ENCODE measurements around the gene CAMTA1. TPM values are rescaled to one million over a fixed set of nuclear protein-coding genes. Genes with fewer than 3 reads are reported as not detected.

The CAMTA1 gene
- total RNA-seq, 1 experiment from 2014 or later: 82.2 TPM

- TF ChIP-seq TCF7L2 (IDR thresholded peaks at IDR 0.05; ENCODE audit: low read depth, low read length): no peak
- no peak for TF ChIP-seq SIN3A (IDR thresholded peaks at IDR 0.05; ENCODE audit: borderline replicate concordance, insufficient read depth, low read depth, low read length)
- no peak for TF ChIP-seq CTCF (IDR thresholded peaks at IDR 0.05)
- TF ChIP-seq POLR2AphosphoS5 (IDR thresholded peaks at IDR 0.05; ENCODE audit: low read depth, low read length): no peak
- TF ChIP-seq REST (IDR thresholded peaks at IDR 0.05; ENCODE audit: insufficient read depth in 1 of 2, low read depth in 2 of 2, low read length in 1 of 2): no peak
- H3K9me3 ChIP-seq (ENCODE audit: control insufficient read depth, insufficient read depth, low read depth, low read length): no peaks in the 10 kb centered on the region
- POLR2A ChIA-PET: interaction anchor here (0.5 kb wide), 1 partner anchor 70 kb away, joined by 3 read pairs; no protein-coding TSS in a partner anchor
- H3K4me3 ChIP-seq (ENCODE audit: low read depth in 2 of 2, low read length in 2 of 2): no peak overlapping the region; a peak in 1 of 4 replicates
- peaks cover 2% of the 10 kb centered on the region for H3K27me3 ChIP-seq (ENCODE audit: control insufficient read depth, insufficient read depth, low read length)
- no peak for ATAC-seq
- BruUV-seq (replicated peaks): no TSS peak
- no peak for DNase-seq (ENCODE audit: low read depth, low spot score)
- no peaks in the 10 kb centered on the region for H3K36me3 ChIP-seq (ENCODE audit: control insufficient read depth, insufficient read depth, low read length)
- H3K27ac ChIP-seq (ENCODE audit: low read length): no peak overlapping the region
- no peaks in the 10 kb centered on the region for H3K4me1 ChIP-seq (ENCODE audit: control insufficient read depth, insufficient read depth, low read length)
- intact Hi-C loops (cut with micrococcal nuclease; ENCODE audit: unreplicated experiment) (no loop called here), in situ Hi-C loops (cut with HindIII; ENCODE audit: low pct_unique_long_range_greater_than_20kb, low sequenced_read_pairs) (no loop called here)
- CTCF ChIA-PET: interaction anchor here (0.7 to 1.3 kb wide), 3 partner anchors 10 to 74 kb away, joined by 3 to 5 read pairs (median 4); no protein-coding TSS in a partner anchor
These were observed 894.1 kb downstream of the CAMTA1 start for GRCh38 chr1:7679159-7679872.

GRCh38 chr1:7679873-7680206 lies 894.6 kb downstream of the CAMTA1 start:
- CTCF ChIA-PET: interaction anchor here (1.2 to 1.3 kb wide), 2 partner anchors 11 to 73 kb away, joined by 4 to 5 read pairs; no protein-coding TSS in a partner anchor
- H3K27me3 ChIP-seq (ENCODE audit: control insufficient read depth, insufficient read depth, low read length): peaks cover 2% of the 10 kb centered on the region

More at GRCh38 chr1:7679873-7680206, 894.6 kb downstream of the CAMTA1 start:
- intact Hi-C loops (cut with micrococcal nuclease; ENCODE audit: unreplicated experiment): no loop called here
- BruUV-seq (replicated peaks): no TSS peak
- no peak for ATAC-seq
- POLR2A ChIA-PET: interaction anchor here (0.5 kb wide), 1 partner anchor 69 kb away, joined by 3 read pairs; no protein-coding TSS in a partner anchor
- no peak for TF ChIP-seq REST (IDR thresholded peaks at IDR 0.05; ENCODE audit: insufficient read depth in 1 of 2, low read depth in 2 of 2, low read length in 1 of 2)
- TF ChIP-seq POLR2AphosphoS5 (IDR thresholded peaks at IDR 0.05; ENCODE audit: low read depth, low read length): no peak
- no peak for TF ChIP-seq SIN3A (IDR thresholded peaks at IDR 0.05; ENCODE audit: borderline replicate concordance, insufficient read depth, low read depth, low read length)
- no peaks in the 10 kb centered on the region for H3K4me1 ChIP-seq (ENCODE audit: control insufficient read depth, insufficient read depth, low read length)
- H3K36me3 ChIP-seq (ENCODE audit: control insufficient read depth, insufficient read depth, low read length): no peaks in the 10 kb centered on the region
- in situ Hi-C loops (cut with HindIII; ENCODE audit: low pct_unique_long_range_greater_than_20kb, low sequenced_read_pairs): no loop called here
- peak overlapping the region; percentile 53 to 56 for H3K4me3 ChIP-seq (ENCODE audit: low read depth in 2 of 2, low read length in 2 of 2)
- no peak for DNase-seq (ENCODE audit: low read depth, low spot score)
- H3K27ac ChIP-seq (ENCODE audit: low read length): no peak overlapping the region
- H3K9me3 ChIP-seq (ENCODE audit: control insufficient read depth, insufficient read depth, low read depth, low read length): no peaks in the 10 kb centered on the region
